GM12865 (cell line): ENCODE results near the gene PPP1R7.

Source experiments
- DNase-seq: peaks from one replicate; pipeline ENCODE4 v3.0.0; 2010; ENCODE audit warnings: low read depth
- H3K4me3 ChIP-seq: 2 replicates; pipeline ENCODE4 v1.5.1; 2011; ENCODE audit warnings: mild to moderate bottlenecking, low read depth, low read length, control low read depth
- TF ChIP-seq, protein P1 (sequence below): IDR thresholded peaks from 2 replicates; pipeline ENCODE4 v1.5.1; 2011; ENCODE audit warnings: low read length, control low read depth, low read depth, inconsistent platforms; ENCODE audit not compliant: insufficient read depth; ENCODE audit errors: missing control alignments

PPP1R7 gene

DNA sequence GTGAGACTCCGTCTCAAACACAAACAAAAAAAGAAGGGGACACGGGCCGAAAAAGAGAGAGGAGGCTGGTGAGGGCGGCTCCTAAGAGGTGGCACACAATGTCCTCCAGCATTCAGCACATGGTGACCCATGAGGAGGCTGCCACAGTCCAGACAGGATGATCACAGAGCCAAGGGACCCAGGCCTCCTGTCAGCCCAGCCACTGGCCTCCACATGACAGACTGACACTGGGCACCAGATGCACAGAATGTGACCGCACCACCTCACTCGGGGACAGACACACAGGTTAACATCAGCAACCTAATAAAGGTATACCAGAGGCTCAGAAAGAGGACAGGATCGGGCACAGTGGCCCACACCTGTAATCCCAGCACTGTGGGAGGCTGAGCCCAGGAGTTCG, 22.0 kb upstream of the PPP1R7 start:
- DNase-seq = no peak
- H3K4me3 ChIP-seq = no peak overlapping the region
- TF ChIP-seq, protein P1, sequence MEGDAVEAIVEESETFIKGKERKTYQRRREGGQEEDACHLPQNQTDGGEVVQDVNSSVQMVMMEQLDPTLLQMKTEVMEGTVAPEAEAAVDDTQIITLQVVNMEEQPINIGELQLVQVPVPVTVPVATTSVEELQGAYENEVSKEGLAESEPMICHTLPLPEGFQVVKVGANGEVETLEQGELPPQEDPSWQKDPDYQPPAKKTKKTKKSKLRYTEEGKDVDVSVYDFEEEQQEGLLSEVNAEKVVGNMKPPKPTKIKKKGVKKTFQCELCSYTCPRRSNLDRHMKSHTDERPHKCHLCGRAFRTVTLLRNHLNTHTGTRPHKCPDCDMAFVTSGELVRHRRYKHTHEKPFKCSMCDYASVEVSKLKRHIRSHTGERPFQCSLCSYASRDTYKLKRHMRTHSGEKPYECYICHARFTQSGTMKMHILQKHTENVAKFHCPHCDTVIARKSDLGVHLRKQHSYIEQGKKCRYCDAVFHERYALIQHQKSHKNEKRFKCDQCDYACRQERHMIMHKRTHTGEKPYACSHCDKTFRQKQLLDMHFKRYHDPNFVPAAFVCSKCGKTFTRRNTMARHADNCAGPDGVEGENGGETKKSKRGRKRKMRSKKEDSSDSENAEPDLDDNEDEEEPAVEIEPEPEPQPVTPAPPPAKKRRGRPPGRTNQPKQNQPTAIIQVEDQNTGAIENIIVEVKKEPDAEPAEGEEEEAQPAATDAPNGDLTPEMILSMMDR = no peak

DNA sequence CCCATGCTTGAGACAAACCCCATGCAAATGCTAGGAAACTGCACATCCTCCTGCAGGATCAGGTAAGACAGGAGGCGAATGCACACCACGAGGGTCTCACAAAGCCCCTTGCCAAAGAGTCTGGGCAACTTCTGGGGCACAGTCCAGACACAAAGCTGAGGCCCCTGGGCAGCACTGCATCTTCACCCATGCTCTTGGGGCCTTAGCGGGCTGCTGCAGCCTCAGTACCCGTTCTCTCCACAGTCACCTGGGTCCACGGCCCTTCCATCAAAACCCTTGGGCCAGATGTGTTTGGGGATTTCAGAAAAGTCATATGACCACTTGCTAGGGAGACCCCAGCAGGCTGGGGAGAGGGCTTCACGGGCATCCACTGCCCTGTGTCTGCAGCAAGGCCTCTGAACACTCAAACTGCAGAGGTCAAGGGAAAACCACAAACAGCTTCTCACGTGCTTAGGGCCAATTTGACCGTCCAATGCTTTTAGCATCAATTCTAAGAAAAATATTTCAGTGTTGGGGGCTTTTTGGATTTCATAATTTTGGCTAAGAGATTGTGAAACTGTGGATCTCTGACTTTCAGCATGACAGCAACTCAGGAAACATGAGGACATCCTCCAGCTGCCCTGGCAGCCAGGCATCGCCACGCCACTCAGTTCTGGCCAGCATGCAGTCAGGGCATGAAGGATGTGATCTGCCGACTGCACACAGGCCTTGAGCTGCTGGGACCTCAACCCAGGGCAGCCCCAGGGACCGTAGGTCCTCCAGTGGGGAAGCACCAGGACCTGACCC, 21.0 kb upstream of the PPP1R7 start:
- TF ChIP-seq, protein P1 = no peak
- peak; percentile 74 for DNase-seq
- no peak overlapping the region for H3K4me3 ChIP-seq

DNA sequence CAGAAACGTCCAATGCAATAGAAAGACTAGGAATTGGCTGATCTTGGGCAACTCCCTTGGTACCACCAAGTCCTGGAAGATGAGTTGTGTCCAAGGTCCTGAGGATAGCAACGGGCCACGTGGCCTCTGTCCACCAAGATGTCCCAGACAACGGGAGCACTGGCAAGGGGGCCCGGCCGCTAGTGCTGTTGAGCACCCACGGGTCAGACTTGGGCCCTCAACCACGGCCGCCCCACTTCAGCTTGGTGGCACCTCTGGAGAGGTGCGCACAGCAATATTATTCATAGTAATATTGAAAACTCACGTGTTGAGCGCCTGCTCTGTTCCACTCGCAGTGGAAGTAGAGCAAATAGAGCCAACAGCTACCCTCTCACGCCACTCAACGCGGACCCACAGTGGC, 20.0 kb upstream of the PPP1R7 start:
- no peak for DNase-seq
- H3K4me3 ChIP-seq = no peak overlapping the region
- TF ChIP-seq, protein P1 = no peak

DNA sequence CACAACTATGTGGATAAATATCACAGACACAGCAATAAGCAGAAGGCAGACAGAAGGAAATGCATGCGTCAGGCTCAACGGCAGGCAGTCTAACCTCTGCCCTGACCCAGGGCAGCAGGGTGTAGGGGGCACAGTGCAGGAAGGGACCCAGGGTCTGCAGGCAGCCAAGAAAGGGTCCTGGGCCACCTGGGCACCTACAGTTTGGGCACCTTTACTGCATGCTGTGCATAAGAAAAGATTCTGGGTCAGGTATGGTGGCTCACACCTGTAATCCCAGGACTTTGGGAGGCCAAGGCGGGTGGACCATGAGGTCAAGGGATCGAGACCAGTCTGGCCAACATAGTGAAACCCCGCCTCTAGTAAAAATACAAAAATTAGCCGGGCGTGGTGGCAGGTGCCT, 18.7 kb upstream of the PPP1R7 start:
- no peak for DNase-seq
- no peak overlapping the region for H3K4me3 ChIP-seq
- TF ChIP-seq, protein P1 = no peak

DNA sequence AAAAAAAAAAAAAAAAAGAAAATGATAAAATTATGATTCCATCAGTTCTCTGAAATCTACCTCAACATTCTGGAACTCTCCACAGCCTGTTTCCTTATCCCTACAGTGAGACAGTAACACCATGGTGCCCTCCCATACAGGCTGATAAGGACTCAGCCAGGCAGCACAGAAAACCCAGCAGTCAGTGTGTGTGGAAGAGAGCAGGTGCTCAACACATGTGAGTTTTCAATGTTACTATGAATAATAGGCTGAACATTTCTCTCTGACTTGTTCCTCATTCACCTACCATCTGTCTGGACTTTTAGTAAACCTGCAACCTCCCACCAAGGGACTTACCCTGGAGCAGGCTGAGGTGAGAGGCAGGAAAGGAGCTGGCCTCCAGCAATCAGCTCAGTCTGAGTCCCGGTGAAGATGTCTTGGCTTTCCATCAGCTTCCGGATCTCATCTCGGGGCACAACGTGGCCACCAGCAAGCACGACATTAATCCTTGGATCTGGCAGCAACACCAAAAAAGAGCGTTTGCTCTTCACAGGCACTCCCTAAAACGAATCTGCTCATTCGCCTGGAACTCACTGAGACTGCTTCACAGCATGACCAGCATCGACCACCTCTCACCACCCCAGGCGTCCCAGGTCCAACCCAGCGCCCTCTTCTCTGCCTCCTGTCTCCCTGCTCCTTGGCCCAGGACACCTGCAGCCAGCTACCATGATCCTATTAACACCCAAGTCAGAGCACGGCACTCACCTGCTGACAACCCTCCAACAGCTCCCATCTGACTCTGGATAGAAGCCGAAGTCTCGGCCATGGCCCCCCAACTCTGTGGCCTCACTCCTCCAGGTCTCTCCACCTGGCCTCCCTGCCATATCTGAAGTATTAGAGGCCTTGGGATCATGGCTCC, 17.5 kb upstream of the PPP1R7 start:
- H3K4me3 ChIP-seq = no peak overlapping the region
- TF ChIP-seq, protein P1 = no peak
- no peak for DNase-seq

DNA sequence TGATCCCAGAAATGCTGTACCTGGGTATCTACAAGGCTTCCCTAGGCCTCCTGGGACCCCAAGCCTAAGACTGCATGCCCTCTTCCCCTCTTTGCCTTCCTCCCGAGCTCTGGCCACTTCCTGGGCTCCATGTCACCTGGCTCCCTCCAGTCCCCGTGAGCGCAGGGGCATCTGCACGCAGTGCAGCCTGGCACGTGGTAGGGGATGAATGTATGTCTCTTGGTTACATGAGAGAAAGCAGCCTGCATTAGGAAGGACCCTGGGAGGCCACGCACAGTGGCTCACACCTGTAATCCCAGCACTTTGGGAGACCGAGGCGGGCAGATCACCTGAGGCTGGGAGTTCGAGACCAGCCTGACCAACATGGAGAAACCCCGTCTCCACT, 16.8 kb upstream of the PPP1R7 start:
- no peak for DNase-seq
- H3K4me3 ChIP-seq = no peak overlapping the region
- TF ChIP-seq, protein P1 = no peak
